ENCODE data around the gene RIMBP2.

RIMBP2 gene

GRCh38 chr12:130497321-130497720 lies 218.8 kb downstream of the RIMBP2 start:
- Histone ChIP-seq H3K9ac (ENCODE audit: low read length) (no peak overlapping the region), H3K36me3 (ENCODE audit: insufficient read depth, low read length) (no peaks in the 10 kb centered on the region), H4K20me1 (ENCODE audit: insufficient read depth, low read length) (no peaks in the 10 kb centered on the region), H3K79me2 (ENCODE audit: insufficient read depth, low read length) (no peaks in the 10 kb centered on the region), H3K4me3 (ENCODE audit: low read depth, low read length, poor library complexity, severe bottlenecking) (no peak overlapping the region), H3K4me2 (ENCODE audit: low read length) (no peak overlapping the region), H2AFZ (ENCODE audit: low read length) (no peak overlapping the region), H3K9me2 (ENCODE audit: low read depth, low read length) (no peaks in the 10 kb centered on the region), H3K27me3 (ENCODE audit: insufficient read depth, low read length) (no peaks in the 10 kb centered on the region), H3K9me3 (ENCODE audit: low read length) (no peaks in the 10 kb centered on the region), H3F3A (ENCODE audit: insufficient read depth, low read length) (no peaks in the 10 kb centered on the region), H3K27ac (ENCODE audit: low read depth, low read length, poor library complexity, severe bottlenecking) (no peak overlapping the region), H3K4me1 (ENCODE audit: insufficient read depth, low read length, severe bottlenecking) (no peaks in the 10 kb centered on the region)
- TF ChIP-seq EZH2 (IDR thresholded peaks at IDR 0.05; ENCODE audit: borderline replicate concordance, low read length) (no peak), CTCF (IDR thresholded peaks at IDR 0.05; ENCODE audit: low read length) (no peak)

GRCh38 chr12:130496516-130497120 lies 219.5 kb downstream of the RIMBP2 start:
- TF ChIP-seq CTCF (IDR thresholded peaks at IDR 0.05; ENCODE audit: low read length) (no peak), EZH2 (IDR thresholded peaks at IDR 0.05; ENCODE audit: borderline replicate concordance, low read length) (no peak)
- no peaks in the 10 kb centered on the region for H3K9me2 ChIP-seq (ENCODE audit: low read depth, low read length)

GRCh38 chr12:130495156-130495555 lies 220.9 kb downstream of the RIMBP2 start:
- no peaks in the 10 kb centered on the region for H3K27me3 ChIP-seq (ENCODE audit: insufficient read depth, low read length)
- no peaks in the 10 kb centered on the region for H3F3A ChIP-seq (ENCODE audit: insufficient read depth, low read length)

More at GRCh38 chr12:130496516-130497120, 219.5 kb downstream of the RIMBP2 start:
- Histone ChIP-seq H3K27ac (ENCODE audit: low read depth, low read length, poor library complexity, severe bottlenecking) (no peak overlapping the region), H3K9me3 (ENCODE audit: low read length) (no peaks in the 10 kb centered on the region), H3K27me3 (ENCODE audit: insufficient read depth, low read length) (no peaks in the 10 kb centered on the region), H3K4me3 (ENCODE audit: low read depth, low read length, poor library complexity, severe bottlenecking) (no peak overlapping the region), H4K20me1 (ENCODE audit: insufficient read depth, low read length) (no peaks in the 10 kb centered on the region), H3K9ac (ENCODE audit: low read length) (no peak overlapping the region), H3K4me1 (ENCODE audit: insufficient read depth, low read length, severe bottlenecking) (no peaks in the 10 kb centered on the region), H2AFZ (ENCODE audit: low read length) (no peak overlapping the region), H3K36me3 (ENCODE audit: insufficient read depth, low read length) (no peaks in the 10 kb centered on the region), H3K4me2 (ENCODE audit: low read length) (no peak overlapping the region), H3F3A (ENCODE audit: insufficient read depth, low read length) (no peaks in the 10 kb centered on the region), H3K79me2 (ENCODE audit: insufficient read depth, low read length) (no peaks in the 10 kb centered on the region)

More at GRCh38 chr12:130495156-130495555, 220.9 kb downstream of the RIMBP2 start:
- no peaks in the 10 kb centered on the region for H3K9me3 ChIP-seq (ENCODE audit: low read length)
- no peaks in the 10 kb centered on the region for H3K36me3 ChIP-seq (ENCODE audit: insufficient read depth, low read length)
- TF ChIP-seq CTCF (IDR thresholded peaks at IDR 0.05; ENCODE audit: low read length) (no peak), EZH2 (IDR thresholded peaks at IDR 0.05; ENCODE audit: borderline replicate concordance, low read length) (no peak)
- no peak overlapping the region for H2AFZ ChIP-seq (ENCODE audit: low read length)
- H3K79me2 ChIP-seq (ENCODE audit: insufficient read depth, low read length) = no peaks in the 10 kb centered on the region
- H3K4me1 ChIP-seq (ENCODE audit: insufficient read depth, low read length, severe bottlenecking) = no peaks in the 10 kb centered on the region
- no peaks in the 10 kb centered on the region for H4K20me1 ChIP-seq (ENCODE audit: insufficient read depth, low read length)
- H3K27ac ChIP-seq (ENCODE audit: low read depth, low read length, poor library complexity, severe bottlenecking) = no peak overlapping the region
- H3K9ac ChIP-seq (ENCODE audit: low read length) = no peak overlapping the region
- no peak overlapping the region for H3K4me2 ChIP-seq (ENCODE audit: low read length)
- H3K9me2 ChIP-seq (ENCODE audit: low read depth, low read length) = no peaks in the 10 kb centered on the region
- H3K4me3 ChIP-seq (ENCODE audit: low read depth, low read length, poor library complexity, severe bottlenecking) = no peak overlapping the region
